Measurements from ENCODE around the gene PTH.

The PTH gene

GRCh38 chr11:13449522-13449921 lies 46.3 kb downstream of the PTH start:
- no peak for DNase-seq (ENCODE audit: low read depth in 2 of 2)

GRCh38 chr11:13448876-13449275 lies 46.9 kb downstream of the PTH start:
- DNase-seq (ENCODE audit: low read depth in 2 of 2) = no peak

- no peak for DNase-seq (ENCODE audit: low read depth in 2 of 2)
Observed at GRCh38 chr11:13446444-13446843, 49.4 kb downstream of the PTH start.

DNA sequence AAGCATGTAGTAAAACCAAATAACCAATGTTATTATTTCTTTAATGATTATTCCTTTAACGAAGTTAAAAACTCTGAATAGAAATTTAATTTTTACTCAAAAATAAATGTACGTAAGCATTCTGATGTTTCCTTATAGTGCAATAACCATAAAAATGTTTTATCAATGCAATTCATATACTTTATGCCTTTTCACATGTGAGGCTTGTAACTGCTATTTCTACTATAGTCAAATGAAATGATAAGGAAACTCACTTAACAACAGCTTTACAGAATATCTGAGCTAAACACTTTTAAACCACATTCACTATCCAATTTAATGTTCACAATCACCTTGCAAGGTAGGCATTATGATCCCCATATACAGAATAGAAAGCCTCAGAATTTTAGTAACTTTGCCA lies 50.2 kb downstream of the PTH start:
- DNase-seq (ENCODE audit: low read depth in 2 of 2) = no peak
